Uterus (tissue), 2 donors: ENCODE measurements around the gene VGLL3.

Experiments used
- POLR2A ChIP-seq, 2 donors: fragments of 450-650 bp; IDR thresholded peaks; one replicate each; pipeline ENCODE4 v1.6.1; 2016; ENCODE audit warnings: antibody characterized with exemption in 2 of 2, mild to moderate bottlenecking in 1 of 2, moderate library complexity in 1 of 2
- TF ChIP-seq, protein P1 (sequence below), 4 experiments: fragments of 200-600 bp in 2 of 4; fragments of 450-650 bp in 2 of 4; sonication (generic) in 2 of 4; IDR thresholded peaks; one replicate each; pipeline ENCODE4 v1.5.1; 2016 to 2019; ENCODE audit warnings: antibody characterized with exemption in 4 of 4, mild to moderate bottlenecking in 2 of 4, moderate library complexity in 1 of 4

DNA sequence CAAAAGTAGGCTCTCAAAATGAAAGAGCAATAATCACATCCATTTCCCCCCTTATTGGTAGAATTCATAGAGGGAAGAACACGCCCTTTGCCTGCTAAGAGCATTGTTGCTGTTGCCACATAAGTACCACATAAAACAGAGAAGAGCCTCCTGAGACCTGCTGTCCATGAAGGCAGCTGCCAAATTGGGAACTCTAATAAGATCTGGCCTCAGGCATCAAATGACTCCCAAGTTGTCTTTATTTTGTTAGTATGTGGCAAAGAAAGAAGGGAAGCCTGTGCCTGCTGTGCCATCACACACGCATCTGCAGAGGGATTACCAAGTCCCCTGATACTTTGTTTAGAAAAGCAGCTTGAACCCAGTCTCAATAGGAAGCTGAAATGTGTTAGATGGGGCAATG lies 23.9 kb downstream of the VGLL3 start:
- TF ChIP-seq, protein P1, sequence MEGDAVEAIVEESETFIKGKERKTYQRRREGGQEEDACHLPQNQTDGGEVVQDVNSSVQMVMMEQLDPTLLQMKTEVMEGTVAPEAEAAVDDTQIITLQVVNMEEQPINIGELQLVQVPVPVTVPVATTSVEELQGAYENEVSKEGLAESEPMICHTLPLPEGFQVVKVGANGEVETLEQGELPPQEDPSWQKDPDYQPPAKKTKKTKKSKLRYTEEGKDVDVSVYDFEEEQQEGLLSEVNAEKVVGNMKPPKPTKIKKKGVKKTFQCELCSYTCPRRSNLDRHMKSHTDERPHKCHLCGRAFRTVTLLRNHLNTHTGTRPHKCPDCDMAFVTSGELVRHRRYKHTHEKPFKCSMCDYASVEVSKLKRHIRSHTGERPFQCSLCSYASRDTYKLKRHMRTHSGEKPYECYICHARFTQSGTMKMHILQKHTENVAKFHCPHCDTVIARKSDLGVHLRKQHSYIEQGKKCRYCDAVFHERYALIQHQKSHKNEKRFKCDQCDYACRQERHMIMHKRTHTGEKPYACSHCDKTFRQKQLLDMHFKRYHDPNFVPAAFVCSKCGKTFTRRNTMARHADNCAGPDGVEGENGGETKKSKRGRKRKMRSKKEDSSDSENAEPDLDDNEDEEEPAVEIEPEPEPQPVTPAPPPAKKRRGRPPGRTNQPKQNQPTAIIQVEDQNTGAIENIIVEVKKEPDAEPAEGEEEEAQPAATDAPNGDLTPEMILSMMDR (IDR thresholded peaks at IDR 0.05) = no peak
- TF ChIP-seq POLR2A (IDR thresholded peaks at IDR 0.05) = no peak
